ENCODE measurements around the gene SCFD1. TPM values are rescaled to one million over a fixed set of nuclear protein-coding genes. Genes with fewer than 3 reads are reported as not detected.
A peak's percentile ranks its signal among the peaks of the same experiment; 100 is the strongest.
"Not testable (repeated sequence)": the region's sequence is repeated elsewhere in the genome, so short reads cannot be mapped to it uniquely, and the experiment has no call there.

The SCFD1 gene
- total and polyA plus RNA-seq, 8 donors = 47.0 to 71.5 (median 55.4) TPM

DNA sequence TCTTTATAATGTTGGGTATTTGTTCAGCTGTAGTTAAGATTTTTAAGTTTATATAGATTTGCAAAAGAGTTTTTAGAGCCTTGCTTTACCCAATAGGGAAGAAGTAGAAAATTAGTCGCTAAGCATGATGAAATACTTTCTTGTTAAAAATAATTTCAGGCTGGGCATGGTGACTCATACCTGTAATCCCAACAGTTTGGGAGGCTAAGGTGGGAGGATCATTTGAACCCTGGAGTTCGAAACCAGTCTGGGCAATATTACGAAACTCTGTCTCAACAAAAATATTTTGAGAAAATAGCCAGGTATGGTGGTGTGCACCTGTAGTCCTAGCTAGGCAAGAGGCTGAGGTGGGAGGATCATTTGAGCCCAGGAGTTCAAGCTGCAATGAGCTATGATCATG is 18.7 kb upstream of the SCFD1 start:
- WGBS, 2 donors = 97 to 98% methylated on average over 3 of the region's 3 CpGs
- Histone ChIP-seq H3K27me3 (no peaks in the 10 kb centered on the region), H3K27ac (no peak overlapping the region), H3K9me3 (no peaks in the 10 kb centered on the region), H3K4me3 (no peak overlapping the region), H3K36me3 (peaks cover 0 to 20% (median 5%) of the 10 kb centered on the region in 3 donors), H3K4me1 (no peaks in the 10 kb centered on the region)
- intact Hi-C loops (cut with DNase I) = no loop called here
- TF ChIP-seq, protein P1, sequence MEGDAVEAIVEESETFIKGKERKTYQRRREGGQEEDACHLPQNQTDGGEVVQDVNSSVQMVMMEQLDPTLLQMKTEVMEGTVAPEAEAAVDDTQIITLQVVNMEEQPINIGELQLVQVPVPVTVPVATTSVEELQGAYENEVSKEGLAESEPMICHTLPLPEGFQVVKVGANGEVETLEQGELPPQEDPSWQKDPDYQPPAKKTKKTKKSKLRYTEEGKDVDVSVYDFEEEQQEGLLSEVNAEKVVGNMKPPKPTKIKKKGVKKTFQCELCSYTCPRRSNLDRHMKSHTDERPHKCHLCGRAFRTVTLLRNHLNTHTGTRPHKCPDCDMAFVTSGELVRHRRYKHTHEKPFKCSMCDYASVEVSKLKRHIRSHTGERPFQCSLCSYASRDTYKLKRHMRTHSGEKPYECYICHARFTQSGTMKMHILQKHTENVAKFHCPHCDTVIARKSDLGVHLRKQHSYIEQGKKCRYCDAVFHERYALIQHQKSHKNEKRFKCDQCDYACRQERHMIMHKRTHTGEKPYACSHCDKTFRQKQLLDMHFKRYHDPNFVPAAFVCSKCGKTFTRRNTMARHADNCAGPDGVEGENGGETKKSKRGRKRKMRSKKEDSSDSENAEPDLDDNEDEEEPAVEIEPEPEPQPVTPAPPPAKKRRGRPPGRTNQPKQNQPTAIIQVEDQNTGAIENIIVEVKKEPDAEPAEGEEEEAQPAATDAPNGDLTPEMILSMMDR (IDR thresholded peaks at IDR 0.05) = no peak
- DNase-seq (no peak), FAIRE-seq (no peak), ATAC-seq (no peak)

DNA sequence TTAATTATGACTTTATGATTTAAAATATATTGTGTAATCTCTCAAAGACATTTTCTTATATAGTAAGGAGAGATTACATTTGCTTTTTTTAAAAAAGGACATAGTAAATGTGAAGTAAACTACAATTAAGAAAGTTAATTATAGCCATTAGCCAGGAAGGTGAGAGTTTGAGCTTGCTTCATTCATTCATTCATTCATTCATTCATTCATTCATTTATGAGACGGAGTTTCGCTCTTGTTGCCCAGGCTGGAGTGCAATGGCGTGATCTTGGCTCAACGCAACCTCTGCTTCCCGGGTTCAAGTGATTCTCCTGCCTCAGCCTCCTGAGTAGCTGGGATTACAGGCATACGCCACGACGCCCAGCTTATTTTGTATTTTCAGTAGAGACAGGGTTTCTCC is 17.4 kb upstream of the SCFD1 start:
- H3K9me3 ChIP-seq; H3K4me3 ChIP-seq; intact Hi-C loops (cut with DNase I); H3K4me1 ChIP-seq; H3K27me3 ChIP-seq; ATAC-seq; DNase-seq; H3K27ac ChIP-seq; FAIRE-seq: not testable (repeated sequence)
- WGBS, 2 donors = 96 to 97% methylated on average over 8 of the region's 8 CpGs
- peaks cover 0 to 20% (median 0%) of the 10 kb centered on the region in 3 donors for H3K36me3 ChIP-seq

DNA sequence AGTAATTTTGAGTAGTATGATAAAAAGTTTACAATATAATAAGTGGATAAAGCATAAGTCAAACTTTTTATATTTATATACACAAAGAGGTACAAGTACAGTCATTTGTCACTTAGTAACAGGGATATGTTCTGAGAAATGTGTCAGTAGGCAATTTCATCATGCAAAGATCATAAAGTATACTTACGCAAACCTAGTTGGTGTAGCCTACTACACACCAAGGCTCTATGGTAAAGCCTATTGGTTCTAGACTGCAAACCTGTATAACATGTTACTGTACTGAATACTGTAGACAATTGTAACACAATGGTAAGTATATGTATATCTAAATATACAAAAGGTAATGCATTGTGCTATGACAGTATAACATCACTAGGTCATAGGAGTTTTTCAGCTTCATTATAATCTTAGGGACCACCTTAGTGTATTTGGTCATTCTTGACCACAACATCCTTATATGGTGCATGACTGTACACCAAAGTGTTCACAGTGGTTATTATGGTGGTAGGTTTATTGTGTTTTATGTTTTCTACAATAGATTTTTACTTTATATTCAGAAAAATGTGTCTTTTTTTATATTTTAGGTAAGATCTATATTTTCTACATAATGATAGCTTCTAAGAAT is 14.9 kb upstream of the SCFD1 start:
- Histone ChIP-seq H3K4me3 (no peak overlapping the region), H3K27me3 (no peaks in the 10 kb centered on the region), H3K27ac (no peak overlapping the region), H3K4me1 (peaks cover 8 to 11% (median 8%) of the 10 kb centered on the region in 3 donors), H3K9me3 (no peaks in the 10 kb centered on the region), H3K36me3 (peaks cover 0 to 10% (median 0%) of the 10 kb centered on the region in 3 donors)
- ATAC-seq = no peak
- TF ChIP-seq, protein P1 (IDR thresholded peaks at IDR 0.05) = no peak
- intact Hi-C loops (cut with DNase I) = no loop called here
- DNase-seq = no peak
- WGBS, 2 donors = 98 to 100% methylated on average over 1 of the region's 1 CpG
- no peak for FAIRE-seq

DNA sequence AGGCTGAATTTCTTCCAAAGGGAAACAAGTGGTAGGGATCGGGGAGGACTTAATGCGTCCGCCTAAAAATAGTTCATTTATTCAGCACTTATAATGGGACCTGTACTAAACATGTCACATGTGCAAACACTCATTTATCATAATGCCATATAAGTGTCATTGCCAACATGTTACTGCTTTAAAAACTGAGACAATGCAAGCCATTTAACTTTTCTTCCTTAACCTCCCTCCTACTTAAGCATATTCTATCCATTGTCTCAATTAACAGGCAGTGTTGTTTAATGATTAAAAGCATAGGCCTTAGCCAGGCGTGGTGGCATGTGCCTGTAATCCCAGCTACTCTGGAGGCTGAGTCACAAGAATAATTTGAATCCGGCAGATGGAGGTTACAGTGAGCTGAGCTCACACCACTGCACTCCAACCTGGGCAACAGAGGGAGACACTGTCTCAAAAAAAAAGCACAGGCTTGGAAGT is 13.5 kb upstream of the SCFD1 start:
- no peak for FAIRE-seq

DNA sequence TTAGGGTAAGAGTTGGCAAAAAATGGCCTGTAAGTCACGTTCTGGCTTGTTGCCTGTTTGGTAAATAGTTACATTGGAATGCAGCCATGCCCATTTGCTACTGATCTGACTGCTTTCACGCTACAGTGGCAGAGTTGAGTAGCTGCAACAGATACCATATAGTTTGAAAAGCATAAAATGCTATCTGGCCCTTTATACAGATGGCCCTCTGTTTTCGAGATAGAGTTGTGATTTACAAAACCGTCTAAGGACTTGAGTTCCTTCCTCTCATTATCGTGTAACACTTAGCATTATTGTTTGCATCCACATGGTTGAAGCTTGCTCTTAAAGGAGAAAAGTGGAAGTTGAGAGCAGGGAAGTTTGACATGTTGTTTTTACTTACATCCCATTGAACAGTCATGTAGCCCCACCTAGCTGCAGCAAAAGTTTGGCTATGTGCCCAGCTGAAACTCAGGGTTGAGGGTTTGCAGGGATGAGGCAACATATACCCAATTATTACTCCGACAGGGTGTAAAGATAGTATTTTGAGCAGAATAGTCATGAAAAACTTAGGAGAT is 11.3 kb upstream of the SCFD1 start:
- no peaks in the 10 kb centered on the region for H3K9me3 ChIP-seq
- peak in 5 of 6 donors; percentile 21 to 71 (median 48) for DNase-seq
- peak; percentile 76 to 89 (median 79) for ATAC-seq
- peaks cover 8 to 11% (median 8%) of the 10 kb centered on the region in 3 donors for H3K4me1 ChIP-seq
- H3K27ac ChIP-seq = no peak overlapping the region
- TF ChIP-seq, protein P1 (IDR thresholded peaks at IDR 0.05) = no peak
- no peaks in the 10 kb centered on the region for H3K36me3 ChIP-seq
- WGBS, 2 donors = 20 to 21% methylated on average over 6 of the region's 6 CpGs
- no peak for FAIRE-seq
- intact Hi-C loops (cut with DNase I) = no loop called here
- no peak overlapping the region for H3K4me3 ChIP-seq
- no peaks in the 10 kb centered on the region for H3K27me3 ChIP-seq

More for the DNA sequence above, 13.5 kb upstream of the SCFD1 start:
- ATAC-seq (peak; percentile 73 to 88 (median 80)), DNase-seq (peak in 1 of 6 donors; percentile 47)
- TF ChIP-seq, protein P1 (IDR thresholded peaks at IDR 0.05) = no peak
- intact Hi-C loops (cut with DNase I) = no loop called here
- no peaks in the 10 kb centered on the region for H3K27me3 ChIP-seq
- H3K9me3 ChIP-seq = no peaks in the 10 kb centered on the region
- H3K4me3 ChIP-seq = no peak overlapping the region
- peaks cover 8 to 11% (median 8%) of the 10 kb centered on the region in 3 donors for H3K4me1 ChIP-seq
- H3K27ac ChIP-seq = peak overlapping the region in 1 of 4 donors; percentile 16
- H3K36me3 ChIP-seq = peaks cover 0 to 4% (median 0%) of the 10 kb centered on the region in 3 donors
- WGBS, 2 donors = 48 to 52% methylated on average over 5 of the region's 5 CpGs
